GM18520 (cell line): Measurements from ENCODE around the gene BCL2A1.
"Not testable (repeated sequence)": the region's sequence is repeated elsewhere in the genome, so short reads cannot be mapped to it uniquely, and the experiment has no call there.

Source experiments
- ATAC-seq: cut with Tn5 transposase; IDR thresholded peaks from one replicate; pipeline ENCODE4 v1.9.1; 2021; ENCODE audit not compliant: unreplicated experiment

The BCL2A1 gene

GRCh38 chr15:79962178-79962577, 8.8 kb downstream of the BCL2A1 start:
- ATAC-seq = no peak

GRCh38 chr15:79960502-79961212, 10.3 kb downstream of the BCL2A1 start:
- no peak for ATAC-seq

GRCh38 chr15:79957741-79958140, 13.3 kb downstream of the BCL2A1 start:
- ATAC-seq = no peak

- no peak for ATAC-seq
Measured at GRCh38 chr15:79956354-79956939, 14.5 kb downstream of the BCL2A1 start.

- no peak for ATAC-seq
Measured at GRCh38 chr15:79954661-79955060, 16.3 kb downstream of the BCL2A1 start.

- ATAC-seq = no peak
Measured at GRCh38 chr15:79953951-79954444, 17.0 kb downstream of the BCL2A1 start.

GRCh38 chr15:79952329-79952728, 18.7 kb downstream of the BCL2A1 start:
- no peak for ATAC-seq

- ATAC-seq = no peak
Measured at GRCh38 chr15:79950247-79950646, 20.7 kb downstream of the BCL2A1 start.

- no peak for ATAC-seq
Measured at GRCh38 chr15:79948761-79949160, 22.2 kb downstream of the BCL2A1 start.

- no peak for ATAC-seq
Measured at GRCh38 chr15:79948095-79948695, 22.8 kb downstream of the BCL2A1 start.

GRCh38 chr15:79947009-79947408, 24.0 kb downstream of the BCL2A1 start:
- no peak for ATAC-seq

- ATAC-seq = no peak
Measured at GRCh38 chr15:79944622-79945021, 26.4 kb downstream of the BCL2A1 start.

GRCh38 chr15:79943820-79944219, 27.2 kb downstream of the BCL2A1 start:
- ATAC-seq = peak; percentile 86

GRCh38 chr15:79942741-79943481, 28.1 kb downstream of the BCL2A1 start:
- ATAC-seq = no peak

- no peak for ATAC-seq
Measured at GRCh38 chr15:79939399-79939798, 31.6 kb downstream of the BCL2A1 start.

- no peak for ATAC-seq
Measured at GRCh38 chr15:79938143-79938542, 32.9 kb downstream of the BCL2A1 start.

- not testable (repeated sequence) for ATAC-seq
Measured at GRCh38 chr15:79935556-79936201, 35.3 kb downstream of the BCL2A1 start.

- ATAC-seq = no peak
Measured at GRCh38 chr15:79933231-79933630, 37.8 kb downstream of the BCL2A1 start.

GRCh38 chr15:79932447-79932846, 38.5 kb downstream of the BCL2A1 start:
- ATAC-seq = no peak

GRCh38 chr15:79930516-79930915, 40.5 kb downstream of the BCL2A1 start:
- no peak for ATAC-seq

- no peak for ATAC-seq
Measured at GRCh38 chr15:79929412-79929811, 41.6 kb downstream of the BCL2A1 start.
